Neural cell (in vitro differentiated cells): ENCODE data around the gene CREBRF. TPM values are rescaled to one million over a fixed set of nuclear protein-coding genes. Genes with fewer than 3 reads are reported as not detected.

Experiments used
- H2AFZ ChIP-seq: fragments of 200-600, 300-800 bp; sonication (generic), shearing (Covaris generic); 2 replicates; pipeline ENCODE4 v1.6.0; 2014; ENCODE audit warnings: low read depth, mild to moderate bottlenecking, antibody characterized with exemption, low read length, moderate library complexity
- H3F3A ChIP-seq: fragments of 200-600 bp; shearing (Covaris generic); 2 replicates; pipeline ENCODE4 v1.6.1; 2016; ENCODE audit warnings: mild to moderate bottlenecking, moderate library complexity, mixed read lengths, antibody characterized with exemption, low read length; ENCODE audit not compliant: insufficient read depth, poor library complexity, severe bottlenecking
- H3K27ac ChIP-seq: fragments of 200-600, 300-800 bp; sonication (generic), shearing (Covaris generic); 2 replicates; pipeline ENCODE4 v1.5.1; 2014; ENCODE audit warnings: mild to moderate bottlenecking, low read length, moderate library complexity
- H3K27me3 ChIP-seq: fragments of 300-800, 200-600 bp; sonication (generic), shearing (Covaris generic); 2 replicates; pipeline ENCODE4 v1.6.0; 2014; ENCODE audit warnings: mild to moderate bottlenecking, low read depth, low read length, moderate library complexity; ENCODE audit not compliant: insufficient read depth
- H3K36me3 ChIP-seq: fragments of 300-800, 200-600 bp; sonication (generic), shearing (Covaris generic); 2 replicates; pipeline ENCODE4 v1.5.1; 2014; ENCODE audit warnings: mild to moderate bottlenecking, antibody characterized with exemption, low read length, moderate library complexity; ENCODE audit not compliant: insufficient read depth
- H3K4me2 ChIP-seq: fragments of 300-800, 200-600 bp; sonication (generic), shearing (Covaris generic); 2 replicates; pipeline ENCODE4 v1.6.0; 2014; ENCODE audit warnings: mild to moderate bottlenecking, low read length
- H3K4me3 ChIP-seq: fragments of 300-800, 200-600 bp; sonication (generic), shearing (Covaris generic); 2 replicates; pipeline ENCODE4 v1.5.1; 2014; ENCODE audit warnings: mild to moderate bottlenecking, low read length, moderate library complexity
- H3K79me2 ChIP-seq: fragments of 200-600 bp; shearing (Covaris generic); replicated peaks from 2 replicates; pipeline ENCODE4 v1.6.0; 2014; ENCODE audit warnings: mild to moderate bottlenecking, low read length, moderate library complexity; ENCODE audit not compliant: insufficient read depth
- H3K9ac ChIP-seq: fragments of 300-800, 200-600 bp; sonication (generic), shearing (Covaris generic); 2 replicates; pipeline ENCODE4 v1.6.1; 2016; ENCODE audit warnings: mild to moderate bottlenecking, low read length, mixed read lengths
- H3K9me2 ChIP-seq: fragments of 200-600 bp; shearing (Covaris generic); 2 replicates; pipeline ENCODE4 v1.6.1; 2016; ENCODE audit warnings: mild to moderate bottlenecking, low read length, mixed read lengths; ENCODE audit not compliant: insufficient read depth
- H3K9me3 ChIP-seq: fragments of 200-600, 300-800 bp; sonication (generic), shearing (Covaris generic); 2 replicates; pipeline ENCODE4 v1.6.1; 2016; ENCODE audit warnings: mild to moderate bottlenecking, mixed run types, low read length, moderate library complexity, mixed read lengths
- H4K20me1 ChIP-seq: fragments of 200-600 bp; shearing (Covaris generic); 2 replicates; pipeline ENCODE4 v1.6.1; 2016; ENCODE audit warnings: mild to moderate bottlenecking, mixed run types; ENCODE audit not compliant: insufficient read depth
- EP300 ChIP-seq: fragments of 450-650 bp; conservative IDR thresholded peaks from 2 replicates; pipeline ENCODE4 v1.6.1; 2014; ENCODE audit warnings: antibody characterized with exemption, mild to moderate bottlenecking, moderate library complexity; ENCODE audit not compliant: poor library complexity, severe bottlenecking
- EZH2 ChIP-seq: fragments of 200-600, 300-800 bp; shearing (Covaris generic), sonication (generic); IDR thresholded peaks from 2 replicates; pipeline ENCODE4 v1.6.1; 2014; ENCODE audit warnings: antibody characterized with exemption, low read length, borderline replicate concordance, mild to moderate bottlenecking; ENCODE audit not compliant: insufficient read depth, poor library complexity, severe bottlenecking
- MXI1 ChIP-seq: fragments of 450-650 bp; conservative IDR thresholded peaks from 2 replicates; pipeline ENCODE4 v1.6.1; 2014; ENCODE audit warnings: antibody characterized with exemption, mild to moderate bottlenecking; ENCODE audit not compliant: poor library complexity, severe bottlenecking
- POLR2AphosphoS5 ChIP-seq: IDR thresholded peaks from 2 replicates; pipeline ENCODE4 v1.6.1; 2012
- RAD21 ChIP-seq: fragments of 450-650 bp; conservative IDR thresholded peaks from 2 replicates; pipeline ENCODE4 v1.6.1; 2014; ENCODE audit warnings: antibody characterized with exemption, mild to moderate bottlenecking, moderate library complexity
- REST ChIP-seq: IDR thresholded peaks from 2 replicates; pipeline ENCODE4 v1.6.1; 2012; ENCODE audit warnings: borderline replicate concordance
- SMC3 ChIP-seq: fragments of 450-650 bp; conservative IDR thresholded peaks from 2 replicates; pipeline ENCODE4 v1.6.1; 2014; ENCODE audit warnings: antibody characterized with exemption, mild to moderate bottlenecking, moderate library complexity; ENCODE audit not compliant: poor library complexity
- TAF1 ChIP-seq: IDR thresholded peaks from 2 replicates; pipeline ENCODE4 v1.6.1; 2012; ENCODE audit warnings: low read depth
- polyA plus RNA-seq: library from polyadenylated mRNA; depleted of rRNA; stranded (reverse); fragments of >200 nt; gene quantifications from 2 replicates; pipeline ENCODE4 v1.2.3, GENCODE V29; 2014
- TF ChIP-seq, protein P1 (sequence below): fragments of 450-650 bp; IDR thresholded peaks from 2 replicates; pipeline ENCODE4 v1.5.1; 2014; ENCODE audit warnings: antibody characterized with exemption, mild to moderate bottlenecking, moderate library complexity; ENCODE audit not compliant: poor library complexity, severe bottlenecking

CREBRF gene
- polyA plus RNA-seq, 1 donor from 2014 or later = 9.3 TPM

- no peak overlapping the region for H3K27ac ChIP-seq
- H2AFZ ChIP-seq = no peak overlapping the region
- no peaks in the 10 kb centered on the region for H4K20me1 ChIP-seq
- no peaks in the 10 kb centered on the region for H3K36me3 ChIP-seq
- H3K9ac ChIP-seq = no peak overlapping the region
- no peaks in the 10 kb centered on the region for H3K9me3 ChIP-seq
- TF ChIP-seq POLR2AphosphoS5 = no peak
- no peak for TF ChIP-seq MXI1
- TF ChIP-seq TAF1 = no peak
- TF ChIP-seq SMC3 = no peak
- no peak for TF ChIP-seq EP300
- TF ChIP-seq RAD21 = no peak
- TF ChIP-seq, protein P1, sequence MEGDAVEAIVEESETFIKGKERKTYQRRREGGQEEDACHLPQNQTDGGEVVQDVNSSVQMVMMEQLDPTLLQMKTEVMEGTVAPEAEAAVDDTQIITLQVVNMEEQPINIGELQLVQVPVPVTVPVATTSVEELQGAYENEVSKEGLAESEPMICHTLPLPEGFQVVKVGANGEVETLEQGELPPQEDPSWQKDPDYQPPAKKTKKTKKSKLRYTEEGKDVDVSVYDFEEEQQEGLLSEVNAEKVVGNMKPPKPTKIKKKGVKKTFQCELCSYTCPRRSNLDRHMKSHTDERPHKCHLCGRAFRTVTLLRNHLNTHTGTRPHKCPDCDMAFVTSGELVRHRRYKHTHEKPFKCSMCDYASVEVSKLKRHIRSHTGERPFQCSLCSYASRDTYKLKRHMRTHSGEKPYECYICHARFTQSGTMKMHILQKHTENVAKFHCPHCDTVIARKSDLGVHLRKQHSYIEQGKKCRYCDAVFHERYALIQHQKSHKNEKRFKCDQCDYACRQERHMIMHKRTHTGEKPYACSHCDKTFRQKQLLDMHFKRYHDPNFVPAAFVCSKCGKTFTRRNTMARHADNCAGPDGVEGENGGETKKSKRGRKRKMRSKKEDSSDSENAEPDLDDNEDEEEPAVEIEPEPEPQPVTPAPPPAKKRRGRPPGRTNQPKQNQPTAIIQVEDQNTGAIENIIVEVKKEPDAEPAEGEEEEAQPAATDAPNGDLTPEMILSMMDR = no peak
- TF ChIP-seq REST = no peak
- TF ChIP-seq EZH2 = no peak
- no peaks in the 10 kb centered on the region for H3K27me3 ChIP-seq
- H3K4me2 ChIP-seq = no peak overlapping the region
- no peaks in the 10 kb centered on the region for H3F3A ChIP-seq
- no peaks in the 10 kb centered on the region for H3K79me2 ChIP-seq
- H3K9me2 ChIP-seq = no peaks in the 10 kb centered on the region
- H3K4me3 ChIP-seq = no peak overlapping the region
Measured at GRCh38 chr5:173035904-173036707, 20.0 kb upstream of the CREBRF start.

DNA sequence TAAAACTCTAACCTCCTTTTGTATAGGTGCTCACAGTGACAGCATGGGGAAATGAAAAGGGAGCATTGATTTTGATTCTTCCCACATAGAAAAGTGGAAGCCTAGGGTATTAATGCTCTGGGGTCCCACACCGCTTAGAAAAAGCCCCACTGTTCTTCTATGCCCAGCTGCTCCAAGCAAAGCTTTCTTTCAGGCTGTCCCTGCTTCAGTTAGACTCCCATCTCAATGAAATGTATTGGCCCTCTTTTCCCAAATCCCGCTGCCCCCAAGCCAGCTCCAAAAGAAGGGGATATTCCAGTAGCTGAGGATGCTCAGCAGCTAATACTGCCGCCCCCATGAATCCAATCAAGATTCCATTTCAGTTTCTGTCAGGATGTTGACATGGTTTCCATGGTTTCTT, 17.0 kb upstream of the CREBRF start:
- Histone ChIP-seq H2AFZ (no peak overlapping the region), H4K20me1 (no peaks in the 10 kb centered on the region), H3K9me2 (no peaks in the 10 kb centered on the region), H3K9ac (no peak overlapping the region), H3K4me3 (no peak overlapping the region), H3K27me3 (no peaks in the 10 kb centered on the region), H3K36me3 (no peaks in the 10 kb centered on the region), H3K9me3 (no peaks in the 10 kb centered on the region), H3F3A (no peaks in the 10 kb centered on the region), H3K27ac (no peak overlapping the region), H3K4me2 (no peak overlapping the region), H3K79me2 (no peaks in the 10 kb centered on the region)
- TF ChIP-seq SMC3 (no peak), REST (no peak), RAD21 (no peak), EZH2 (no peak), TAF1 (no peak), MXI1 (no peak), POLR2AphosphoS5 (no peak), EP300 (no peak)
- TF ChIP-seq, protein P1 = no peak
